ENCODE results near the gene NDUFA13.

The NDUFA13 gene

GRCh38 chr19:19524053-19524452 is 8.0 kb downstream of the NDUFA13 start:
- no peak overlapping the region for H3K4me3 ChIP-seq (replicated peaks; ENCODE audit: low read depth, low read length)
- TF ChIP-seq CTCF (IDR thresholded peaks at IDR 0.05; ENCODE audit: low read depth, low read length, missing control alignments): no peak
- DNase-seq (ENCODE audit: extremely low read depth, low read depth): no peak

- no peak for TF ChIP-seq CTCF (IDR thresholded peaks at IDR 0.05; ENCODE audit: low read depth, low read length, missing control alignments)
- H3K4me3 ChIP-seq (replicated peaks; ENCODE audit: low read depth, low read length): no peak overlapping the region
- no peak for DNase-seq (ENCODE audit: extremely low read depth, low read depth)
Measured at GRCh38 chr19:19525611-19526380, 9.8 kb downstream of the NDUFA13 start.

DNA sequence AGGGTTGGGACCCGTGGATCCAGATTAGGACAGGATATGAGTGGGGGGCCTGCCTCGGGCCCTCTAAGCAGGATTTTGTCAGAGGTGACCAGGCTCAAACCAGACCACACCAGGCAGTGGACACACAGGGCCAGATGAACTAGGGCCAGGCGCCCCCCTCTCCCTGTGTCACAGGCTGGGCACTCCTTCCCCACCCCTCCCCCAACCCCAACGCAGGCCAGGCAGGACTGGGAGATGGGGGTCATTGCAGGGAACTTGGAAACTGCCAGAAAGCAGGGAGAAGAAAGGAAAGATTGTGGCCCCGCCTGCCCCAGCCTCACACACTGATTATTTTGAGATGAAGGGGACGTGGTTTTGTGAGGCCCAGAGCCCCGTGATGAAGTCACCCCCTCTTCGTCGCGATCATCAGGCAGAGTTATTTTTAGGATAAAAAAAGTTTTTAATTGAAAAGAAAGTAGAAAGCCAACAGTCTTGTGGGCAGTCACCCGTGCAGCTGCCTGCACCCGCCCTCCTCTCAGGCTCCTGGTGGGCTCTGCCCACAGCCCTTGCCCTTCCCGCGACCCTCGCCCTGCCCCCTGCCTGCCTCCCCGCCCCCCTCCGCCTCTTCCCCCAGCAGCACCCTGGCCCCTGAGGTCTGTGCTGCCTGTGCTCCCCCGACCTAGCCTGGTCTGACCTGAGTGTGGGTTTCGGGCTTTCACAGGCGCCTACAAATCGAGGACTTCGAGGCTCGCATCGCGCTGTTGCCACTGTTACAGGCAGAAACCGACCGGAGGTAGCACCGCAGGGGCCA is 10.8 kb downstream of the NDUFA13 start:
- no peak overlapping the region for H3K4me3 ChIP-seq (replicated peaks; ENCODE audit: low read depth, low read length)
- no peak for DNase-seq (ENCODE audit: extremely low read depth, low read depth)
- TF ChIP-seq CTCF (IDR thresholded peaks at IDR 0.05; ENCODE audit: low read depth, low read length, missing control alignments): no peak

DNA sequence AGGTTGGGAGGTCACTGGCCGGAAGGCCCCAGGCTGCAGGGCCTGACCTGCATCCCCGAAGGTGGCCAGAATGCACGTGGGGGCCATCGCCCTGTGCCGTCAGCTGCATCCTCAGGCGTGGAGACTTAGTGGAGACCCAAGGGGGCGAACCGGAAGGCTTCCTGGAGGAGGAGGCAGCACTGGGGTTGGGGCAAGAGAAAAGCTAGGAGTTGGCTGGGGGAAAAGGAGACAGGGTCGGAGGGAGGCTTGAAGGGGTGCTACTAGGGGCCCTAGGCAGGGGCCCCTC is 11.3 kb downstream of the NDUFA13 start:
- no peak for DNase-seq (ENCODE audit: extremely low read depth, low read depth)
- H3K4me3 ChIP-seq (replicated peaks; ENCODE audit: low read depth, low read length): no peak overlapping the region
- no peak for TF ChIP-seq CTCF (IDR thresholded peaks at IDR 0.05; ENCODE audit: low read depth, low read length, missing control alignments)

GRCh38 chr19:19527674-19528625 is 11.9 kb downstream of the NDUFA13 start:
- no peak for DNase-seq (ENCODE audit: extremely low read depth, low read depth)
- TF ChIP-seq CTCF (IDR thresholded peaks at IDR 0.05; ENCODE audit: low read depth, low read length, missing control alignments): no peak
- H3K4me3 ChIP-seq (replicated peaks; ENCODE audit: low read depth, low read length): no peak overlapping the region

DNA sequence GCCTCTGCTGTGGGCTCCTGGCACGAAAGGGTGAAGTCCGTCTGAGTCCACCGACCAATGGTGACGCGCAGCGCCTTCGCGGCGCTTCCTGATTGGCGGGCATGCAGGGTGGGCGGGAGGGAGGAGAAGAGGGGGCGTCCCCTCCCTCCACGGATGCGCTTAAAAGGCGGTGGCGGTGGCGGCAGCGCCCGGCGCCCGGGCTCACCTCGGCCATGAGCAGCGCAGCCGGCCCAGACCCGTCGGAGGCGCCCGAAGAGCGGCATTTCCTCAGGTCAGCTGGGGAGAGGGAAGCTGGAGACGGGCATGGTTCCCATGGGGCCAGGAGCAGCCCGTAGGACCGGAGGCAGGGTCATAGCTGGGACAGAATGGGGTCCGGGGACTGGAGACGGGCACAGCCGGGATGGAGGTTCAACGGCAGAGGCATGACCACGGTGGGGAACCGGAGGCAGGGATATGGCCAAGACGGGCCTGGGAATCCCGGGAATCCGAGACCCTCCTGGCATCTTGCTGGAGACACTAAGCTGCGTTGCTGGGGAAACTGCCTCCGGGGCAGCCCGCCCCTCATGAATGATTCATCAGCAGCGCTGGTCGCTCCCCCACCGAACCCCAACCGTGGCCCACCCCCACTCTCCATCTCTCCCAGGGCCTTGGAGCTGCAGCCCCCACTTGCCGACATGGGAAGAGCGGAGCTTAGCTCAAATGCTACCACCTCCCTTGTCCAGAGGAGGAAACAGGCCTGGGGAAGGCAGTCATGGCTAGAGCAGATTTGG is 12.9 kb downstream of the NDUFA13 start, which contains the start of gene YJEFN3:
YJEFN3 (plus strand) TSS at position 191 of the 770 bp plus-strand sequence; CDS start at position 213, 22 bp downstream.
- no peak within 1 kb of the TSS for H3K4me3 ChIP-seq (replicated peaks; ENCODE audit: low read depth, low read length)
- no peak for TF ChIP-seq CTCF (IDR thresholded peaks at IDR 0.05; ENCODE audit: low read depth, low read length, missing control alignments)
- no peak for DNase-seq (ENCODE audit: extremely low read depth, low read depth)
